Stomach smooth muscle (tissue), 2 donors: Measurements from ENCODE around the gene SV2B.
A peak's percentile ranks its signal among the peaks of the same experiment; 100 is the strongest.

Experiments
- H3K27ac ChIP-seq: one replicate; pipeline ENCODE4 v1.7.0; 2013; ENCODE audit warnings: mild to moderate bottlenecking, low read length, inconsistent platforms
- H3K27me3 ChIP-seq, 2 donors: one replicate each; pipeline ENCODE4 v1.7.0; 2013; ENCODE audit warnings: low read length in 2 of 2; ENCODE audit not compliant: insufficient read depth in 2 of 2, control insufficient read depth in 1 of 2
- H3K36me3 ChIP-seq, 2 donors: one replicate each; pipeline ENCODE4 v1.7.0; 2013; ENCODE audit warnings: low read length in 2 of 2; ENCODE audit not compliant: control insufficient read depth in 2 of 2, insufficient read depth in 2 of 2
- H3K4me1 ChIP-seq: one replicate; pipeline ENCODE4 v1.7.0; 2013; ENCODE audit warnings: low read length; ENCODE audit not compliant: control insufficient read depth, insufficient read depth
- H3K4me3 ChIP-seq, 2 donors: one replicate each; pipeline ENCODE4 v1.7.0; 2013; ENCODE audit warnings: low read length in 2 of 2
- H3K9ac ChIP-seq, 2 donors: one replicate each; pipeline ENCODE4 v1.7.0; 2013; ENCODE audit warnings: low read length in 2 of 2, mild to moderate bottlenecking in 1 of 2
- H3K9me3 ChIP-seq, 2 donors: one replicate each; pipeline ENCODE4 v1.7.0; 2013; ENCODE audit warnings: low read length in 2 of 2; ENCODE audit not compliant: control insufficient read depth in 2 of 2
- donor health status: healthy.
- donor health status: Pancreatic carcinoma.

The SV2B gene

GRCh38 chr15:91099995-91100813 lies at the start of gene SV2B:
SV2B (plus strand) TSS chr15:91100257; CDS start chr15:91226264, 126,007 bp downstream.
- peaks cover 10% of the 10 kb centered on the region for H3K4me1 ChIP-seq
- H3K9me3 ChIP-seq, result no peaks in the 10 kb centered on the region
- peak within 1 kb of the TSS; percentile 50 to 71 for H3K4me3 ChIP-seq
- H3K27ac ChIP-seq, result no peak within 1 kb of the TSS
- H3K36me3 ChIP-seq, result no peaks in the 10 kb centered on the region
- peaks cover 38% of the 10 kb centered on the region in 2 donors for H3K27me3 ChIP-seq
- H3K9ac ChIP-seq, result no peak within 1 kb of the TSS

GRCh38 chr15:91051248-91051647 lies 48.8 kb upstream of the SV2B start:
- no peak overlapping the region for H3K4me3 ChIP-seq
- no peak overlapping the region for H3K27ac ChIP-seq
- peaks cover 3% of the 10 kb centered on the region for H3K4me1 ChIP-seq
- no peaks in the 10 kb centered on the region for H3K9me3 ChIP-seq
- no peak overlapping the region for H3K9ac ChIP-seq
- peaks cover 3 to 9% of the 10 kb centered on the region in 2 donors for H3K27me3 ChIP-seq
- no peaks in the 10 kb centered on the region for H3K36me3 ChIP-seq

- Histone ChIP-seq H3K9me3 (no peaks in the 10 kb centered on the region), H3K27me3 (peaks cover 5 to 19% of the 10 kb centered on the region in 2 donors), H3K27ac (no peak overlapping the region), H3K36me3 (no peaks in the 10 kb centered on the region), H3K4me3 (no peak overlapping the region), H3K9ac (no peak overlapping the region), H3K4me1 (peaks cover 3% of the 10 kb centered on the region)
These were observed 45.2 kb upstream of the SV2B start for GRCh38 chr15:91054816-91055215.

- H3K4me3 ChIP-seq, result no peak overlapping the region
- H3K9me3 ChIP-seq, result no peaks in the 10 kb centered on the region
- H3K36me3 ChIP-seq, result no peaks in the 10 kb centered on the region
- no peak overlapping the region for H3K27ac ChIP-seq
- H3K9ac ChIP-seq, result no peak overlapping the region
- peaks cover 3% of the 10 kb centered on the region for H3K4me1 ChIP-seq
- peaks cover 5 to 19% of the 10 kb centered on the region in 2 donors for H3K27me3 ChIP-seq
These were observed 44.3 kb upstream of the SV2B start for GRCh38 chr15:91055548-91056331.

- Histone ChIP-seq H3K4me1 (no peaks in the 10 kb centered on the region), H3K9me3 (peaks cover 4 to 6% of the 10 kb centered on the region in 2 donors), H3K27ac (no peak overlapping the region), H3K36me3 (no peaks in the 10 kb centered on the region), H3K27me3 (peaks cover 3 to 10% of the 10 kb centered on the region in 2 donors), H3K4me3 (no peak overlapping the region), H3K9ac (no peak overlapping the region)
These were observed 38.8 kb upstream of the SV2B start for GRCh38 chr15:91061230-91061629.

- H3K9me3 ChIP-seq, result peaks cover 4 to 6% of the 10 kb centered on the region in 2 donors
- H3K4me1 ChIP-seq, result no peaks in the 10 kb centered on the region
- H3K36me3 ChIP-seq, result no peaks in the 10 kb centered on the region
- H3K9ac ChIP-seq, result no peak overlapping the region
- H3K4me3 ChIP-seq, result no peak overlapping the region
- peaks cover 3 to 7% of the 10 kb centered on the region in 2 donors for H3K27me3 ChIP-seq
- H3K27ac ChIP-seq, result no peak overlapping the region
These were observed 38.1 kb upstream of the SV2B start for GRCh38 chr15:91061997-91062396.

GRCh38 chr15:91065505-91065904 lies 34.6 kb upstream of the SV2B start:
- Histone ChIP-seq H3K27me3 (peaks cover 7 to 8% of the 10 kb centered on the region in 2 donors), H3K4me3 (no peak overlapping the region), H3K27ac (no peak overlapping the region), H3K9me3 (peaks cover 4 to 6% of the 10 kb centered on the region in 2 donors), H3K4me1 (no peaks in the 10 kb centered on the region), H3K36me3 (no peaks in the 10 kb centered on the region), H3K9ac (no peak overlapping the region)

GRCh38 chr15:91067036-91067435 lies 33.0 kb upstream of the SV2B start:
- H3K9me3 ChIP-seq, result peaks cover 4 to 6% of the 10 kb centered on the region in 2 donors
- no peak overlapping the region for H3K9ac ChIP-seq
- H3K4me3 ChIP-seq, result no peak overlapping the region
- no peak overlapping the region for H3K27ac ChIP-seq
- peaks cover 10% of the 10 kb centered on the region in 2 donors for H3K27me3 ChIP-seq
- no peaks in the 10 kb centered on the region for H3K4me1 ChIP-seq
- no peaks in the 10 kb centered on the region for H3K36me3 ChIP-seq

- Histone ChIP-seq H3K36me3 (no peaks in the 10 kb centered on the region), H3K9ac (no peak overlapping the region), H3K4me3 (no peak overlapping the region), H3K9me3 (peaks cover 4 to 6% of the 10 kb centered on the region in 2 donors), H3K27ac (no peak overlapping the region), H3K4me1 (no peaks in the 10 kb centered on the region), H3K27me3 (peaks cover 10% of the 10 kb centered on the region in 2 donors)
These were observed 31.6 kb upstream of the SV2B start for GRCh38 chr15:91068436-91068835.

- no peaks in the 10 kb centered on the region for H3K4me1 ChIP-seq
- no peak overlapping the region for H3K4me3 ChIP-seq
- H3K27me3 ChIP-seq, result peaks cover 10% of the 10 kb centered on the region in 2 donors
- H3K27ac ChIP-seq, result no peak overlapping the region
- no peaks in the 10 kb centered on the region for H3K36me3 ChIP-seq
- no peak overlapping the region for H3K9ac ChIP-seq
- peaks cover 4 to 6% of the 10 kb centered on the region in 2 donors for H3K9me3 ChIP-seq
These were observed 31.1 kb upstream of the SV2B start for GRCh38 chr15:91068966-91069365.
